ENCODE data around the gene BCL6. TPM values are rescaled to one million over a fixed set of nuclear protein-coding genes. Genes with fewer than 3 reads are reported as not detected.

BCL6 gene
- total RNA-seq, 1 donor from 2014 or later = 8.9 TPM

DNA sequence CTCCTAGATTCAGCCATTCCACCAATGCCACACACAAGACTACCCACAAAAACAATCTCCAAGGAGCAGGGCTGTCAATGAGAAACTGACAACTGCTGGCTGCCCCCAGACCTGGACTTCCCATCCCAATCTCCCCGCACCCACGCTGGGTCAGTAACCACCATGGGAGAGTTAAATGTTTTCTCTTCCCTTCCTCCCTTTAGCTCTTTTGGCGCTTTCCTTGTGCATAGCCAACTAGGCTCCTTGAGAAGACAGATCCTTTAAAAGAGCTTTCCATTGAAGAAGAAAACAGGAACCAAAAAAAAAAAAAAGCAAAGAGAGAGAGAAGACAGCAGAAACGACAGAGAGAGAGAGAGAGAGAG is 8.3 kb downstream of the BCL6 start:
- Histone ChIP-seq H3K27me3 (ENCODE audit: control insufficient read depth, insufficient read depth, low read length) (no peaks in the 10 kb centered on the region), H3K36me3 (ENCODE audit: control insufficient read depth, insufficient read depth, low read length) (peaks cover 1% of the 10 kb centered on the region), H3K4me3 (ENCODE audit: low read depth, low read length) (no peak overlapping the region)
- DNase-seq (ENCODE audit: low read depth) = no peak
- TF ChIP-seq, protein P1, sequence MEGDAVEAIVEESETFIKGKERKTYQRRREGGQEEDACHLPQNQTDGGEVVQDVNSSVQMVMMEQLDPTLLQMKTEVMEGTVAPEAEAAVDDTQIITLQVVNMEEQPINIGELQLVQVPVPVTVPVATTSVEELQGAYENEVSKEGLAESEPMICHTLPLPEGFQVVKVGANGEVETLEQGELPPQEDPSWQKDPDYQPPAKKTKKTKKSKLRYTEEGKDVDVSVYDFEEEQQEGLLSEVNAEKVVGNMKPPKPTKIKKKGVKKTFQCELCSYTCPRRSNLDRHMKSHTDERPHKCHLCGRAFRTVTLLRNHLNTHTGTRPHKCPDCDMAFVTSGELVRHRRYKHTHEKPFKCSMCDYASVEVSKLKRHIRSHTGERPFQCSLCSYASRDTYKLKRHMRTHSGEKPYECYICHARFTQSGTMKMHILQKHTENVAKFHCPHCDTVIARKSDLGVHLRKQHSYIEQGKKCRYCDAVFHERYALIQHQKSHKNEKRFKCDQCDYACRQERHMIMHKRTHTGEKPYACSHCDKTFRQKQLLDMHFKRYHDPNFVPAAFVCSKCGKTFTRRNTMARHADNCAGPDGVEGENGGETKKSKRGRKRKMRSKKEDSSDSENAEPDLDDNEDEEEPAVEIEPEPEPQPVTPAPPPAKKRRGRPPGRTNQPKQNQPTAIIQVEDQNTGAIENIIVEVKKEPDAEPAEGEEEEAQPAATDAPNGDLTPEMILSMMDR (IDR thresholded peaks at IDR 0.05; ENCODE audit: insufficient read depth, low read length, poor library complexity, severe bottlenecking) = no peak

DNA sequence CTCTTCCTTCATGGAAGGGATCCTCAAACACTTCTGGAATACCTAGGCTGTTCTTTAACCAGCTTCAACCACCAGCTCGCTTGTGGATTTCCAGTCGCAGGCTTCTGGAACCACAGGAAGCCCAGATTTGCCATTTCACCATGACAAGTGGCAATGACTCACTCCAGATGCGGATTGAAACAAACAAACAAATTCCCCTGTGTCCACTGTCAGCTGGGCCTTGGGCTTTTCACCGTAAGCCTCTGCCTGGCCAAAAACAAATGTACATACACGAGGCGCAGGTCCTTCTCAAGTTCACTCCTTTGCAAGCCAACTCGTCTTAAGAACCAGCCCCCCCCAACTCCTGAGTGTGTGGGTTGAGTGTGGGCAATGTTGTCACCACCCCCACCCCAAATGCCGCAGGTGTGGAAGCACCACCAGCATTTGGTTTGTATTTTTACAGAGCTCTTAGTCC is 8.8 kb downstream of the BCL6 start:
- Histone ChIP-seq H3K4me3 (ENCODE audit: low read depth, low read length) (no peak overlapping the region), H3K27me3 (ENCODE audit: control insufficient read depth, insufficient read depth, low read length) (no peaks in the 10 kb centered on the region), H3K36me3 (ENCODE audit: control insufficient read depth, insufficient read depth, low read length) (peaks cover 1% of the 10 kb centered on the region)
- DNase-seq (ENCODE audit: low read depth) = no peak
- TF ChIP-seq, protein P1 (IDR thresholded peaks at IDR 0.05; ENCODE audit: insufficient read depth, low read length, poor library complexity, severe bottlenecking) = no peak

DNA sequence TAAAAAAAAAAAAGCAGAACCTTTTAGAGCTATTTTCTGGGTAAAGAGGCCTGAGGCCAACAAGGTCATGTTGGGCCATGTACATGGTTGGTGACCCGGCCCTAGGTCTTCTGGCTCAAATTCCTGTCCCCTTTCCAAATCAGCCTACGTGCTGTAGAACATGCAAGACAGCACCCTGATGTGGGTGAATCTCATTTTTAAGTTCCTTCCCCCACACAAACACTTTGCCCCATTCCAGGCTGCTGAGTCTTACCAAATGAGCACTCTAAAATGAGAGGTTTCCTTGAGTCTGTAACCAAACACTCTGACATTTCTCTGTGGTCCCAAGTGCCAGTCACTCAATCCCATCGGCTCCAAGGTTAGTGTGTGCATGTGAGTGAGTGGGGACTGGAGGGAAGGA is 9.4 kb downstream of the BCL6 start:
- DNase-seq (ENCODE audit: low read depth) = no peak
- peaks cover 1% of the 10 kb centered on the region for H3K36me3 ChIP-seq (ENCODE audit: control insufficient read depth, insufficient read depth, low read length)
- H3K27me3 ChIP-seq (ENCODE audit: control insufficient read depth, insufficient read depth, low read length) = no peaks in the 10 kb centered on the region
- TF ChIP-seq, protein P1 (IDR thresholded peaks at IDR 0.05; ENCODE audit: insufficient read depth, low read length, poor library complexity, severe bottlenecking) = no peak
- H3K4me3 ChIP-seq (ENCODE audit: low read depth, low read length) = no peak overlapping the region

DNA sequence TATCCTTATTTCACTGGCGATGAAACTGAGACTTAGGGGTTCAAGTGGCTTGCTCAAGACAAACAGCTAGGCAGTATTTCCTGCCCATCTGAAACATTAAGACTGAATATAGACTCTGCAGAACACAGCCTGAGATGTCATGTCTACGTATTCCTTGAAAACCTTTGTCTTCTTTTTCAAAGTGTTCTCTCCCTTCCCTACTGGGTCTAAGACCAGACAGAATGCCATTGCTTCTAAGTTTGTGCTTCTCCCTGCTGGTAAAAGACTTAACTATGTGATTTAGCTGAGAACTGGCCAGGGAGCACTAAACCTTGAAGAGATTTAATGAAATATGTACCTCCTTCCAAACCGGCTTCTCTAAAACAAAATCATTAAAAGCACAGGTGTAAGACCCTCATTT is 9.9 kb downstream of the BCL6 start:
- H3K36me3 ChIP-seq (ENCODE audit: control insufficient read depth, insufficient read depth, low read length) = peaks cover 3% of the 10 kb centered on the region
- no peak overlapping the region for H3K4me3 ChIP-seq (ENCODE audit: low read depth, low read length)
- TF ChIP-seq, protein P1 (IDR thresholded peaks at IDR 0.05; ENCODE audit: insufficient read depth, low read length, poor library complexity, severe bottlenecking) = no peak
- no peak for DNase-seq (ENCODE audit: low read depth)
- no peaks in the 10 kb centered on the region for H3K27me3 ChIP-seq (ENCODE audit: control insufficient read depth, insufficient read depth, low read length)

DNA sequence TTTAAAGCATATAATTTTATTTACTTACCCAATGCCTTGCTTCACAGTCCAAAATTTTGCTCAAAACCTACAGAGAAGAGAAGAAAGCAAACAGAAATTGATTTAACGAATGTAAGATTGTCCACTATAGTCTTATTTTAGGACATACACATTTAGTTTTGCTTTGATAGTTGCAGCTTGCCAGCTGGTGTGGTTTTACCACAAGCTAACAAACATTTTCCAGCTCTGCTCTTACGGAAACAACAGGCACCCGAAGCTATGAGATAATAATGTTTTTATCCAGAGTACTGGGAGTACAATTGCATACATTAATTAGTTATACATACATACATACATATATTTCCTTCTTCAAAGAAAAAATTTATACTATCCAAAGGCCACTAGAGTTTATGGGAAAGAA is 10.4 kb downstream of the BCL6 start:
- Histone ChIP-seq H3K36me3 (ENCODE audit: control insufficient read depth, insufficient read depth, low read length) (peaks cover 3% of the 10 kb centered on the region), H3K4me3 (ENCODE audit: low read depth, low read length) (no peak overlapping the region), H3K27me3 (ENCODE audit: control insufficient read depth, insufficient read depth, low read length) (no peaks in the 10 kb centered on the region)
- TF ChIP-seq, protein P1 (IDR thresholded peaks at IDR 0.05; ENCODE audit: insufficient read depth, low read length, poor library complexity, severe bottlenecking) = no peak
- no peak for DNase-seq (ENCODE audit: low read depth)

DNA sequence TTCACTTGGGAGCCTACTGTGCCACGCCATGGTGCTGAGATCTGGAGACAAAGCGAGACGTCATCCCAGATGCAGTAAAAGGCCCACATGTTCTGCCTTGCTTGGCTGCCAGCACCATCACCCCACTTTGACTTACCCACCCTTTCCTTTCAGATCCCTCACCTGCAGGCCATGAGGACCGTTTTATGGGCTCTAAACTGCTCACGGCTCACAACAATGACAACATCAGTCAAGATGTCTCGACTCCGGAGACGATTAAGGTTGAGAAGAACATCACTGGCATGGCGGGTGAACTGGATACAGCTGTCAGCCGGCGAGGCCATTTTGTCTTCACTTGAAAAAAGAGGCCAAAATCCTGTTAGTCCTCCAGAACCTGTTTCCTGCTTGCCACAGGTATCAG is 11.9 kb downstream of the BCL6 start:
- Histone ChIP-seq H3K4me3 (ENCODE audit: low read depth, low read length) (no peak overlapping the region), H3K27me3 (ENCODE audit: control insufficient read depth, insufficient read depth, low read length) (no peaks in the 10 kb centered on the region), H3K36me3 (ENCODE audit: control insufficient read depth, insufficient read depth, low read length) (peaks cover 7% of the 10 kb centered on the region)
- TF ChIP-seq, protein P1 (IDR thresholded peaks at IDR 0.05; ENCODE audit: insufficient read depth, low read length, poor library complexity, severe bottlenecking) = no peak
- DNase-seq (ENCODE audit: low read depth) = no peak
